Loucy (cell line): ENCODE measurements around the gene ZBED4.

Experiments
- H2AFZ ChIP-seq: fragments of 200-600 bp; sonication (generic); 2 replicates; pipeline ENCODE4 v1.6.0; 2016; ENCODE audit warnings: antibody characterized with exemption, mild to moderate bottlenecking, low read length, moderate library complexity
- H3F3A ChIP-seq: fragments of 200-600 bp; 2 replicates; pipeline ENCODE4 v1.6.0; 2016; ENCODE audit warnings: antibody characterized with exemption, low read depth, mild to moderate bottlenecking
- H3K27me3 ChIP-seq: fragments of 200-600 bp; sonication (generic); 2 replicates; pipeline ENCODE4 v1.6.1; 2014; ENCODE audit warnings: low read length, mild to moderate bottlenecking; ENCODE audit not compliant: insufficient read depth, poor library complexity, severe bottlenecking
- H3K36me3 ChIP-seq: fragments of 200-600 bp; sonication (generic); 2 replicates; pipeline ENCODE4 v1.6.1; 2016; ENCODE audit warnings: low read length; ENCODE audit not compliant: insufficient read depth
- H3K4me1 ChIP-seq: fragments of 200-600 bp; sonication (generic); 2 replicates; pipeline ENCODE4 v1.5.1; 2014; ENCODE audit warnings: low read length, mild to moderate bottlenecking; ENCODE audit not compliant: insufficient read depth, poor library complexity, severe bottlenecking
- H3K4me2 ChIP-seq: fragments of 200-600 bp; sonication (generic); 2 replicates; pipeline ENCODE4 v1.6.0; 2014; ENCODE audit warnings: antibody characterized with exemption, low read length, low read depth, mild to moderate bottlenecking; ENCODE audit not compliant: poor library complexity, severe bottlenecking
- H3K4me3 ChIP-seq: fragments of 200-600 bp; sonication (generic); 2 replicates; pipeline ENCODE4 v1.5.1; 2014; ENCODE audit warnings: low read length, mild to moderate bottlenecking, mixed read lengths; ENCODE audit not compliant: poor library complexity, severe bottlenecking
- H3K79me2 ChIP-seq: fragments of 200-600 bp; sonication (generic); 2 replicates; pipeline ENCODE4 v1.6.1; 2014; ENCODE audit warnings: low read length; ENCODE audit not compliant: insufficient read depth
- H3K9ac ChIP-seq: fragments of 200-600 bp; sonication (generic); 2 replicates; pipeline ENCODE4 v1.6.0; 2014; ENCODE audit warnings: mild to moderate bottlenecking, low read depth, low read length, moderate library complexity; ENCODE audit not compliant: poor library complexity, severe bottlenecking
- H3K9me2 ChIP-seq: fragments of 200-600 bp; sonication (generic); replicated peaks from 2 replicates; pipeline ENCODE4 v1.6.1; 2016; ENCODE audit warnings: low read depth, low read length, mixed read lengths
- H3K9me3 ChIP-seq: fragments of 200-600 bp; sonication (generic); 2 replicates; pipeline ENCODE4 v1.6.1; 2014; ENCODE audit warnings: mild to moderate bottlenecking, antibody characterized with exemption, low read length, low read depth; ENCODE audit not compliant: insufficient read depth
- H4K20me1 ChIP-seq: fragments of 200-600 bp; sonication (generic); 2 replicates; pipeline ENCODE4 v1.6.0; 2014; ENCODE audit warnings: antibody characterized with exemption, low read length, mild to moderate bottlenecking; ENCODE audit not compliant: insufficient read depth, poor library complexity, severe bottlenecking
- EZH2phosphoT487 ChIP-seq: fragments of 200-600 bp; IDR thresholded peaks from 2 replicates; pipeline ENCODE4 v1.6.1; 2018; ENCODE audit warnings: antibody characterized with exemption, mild to moderate bottlenecking, moderate library complexity, borderline replicate concordance
- TF ChIP-seq, protein P1 (sequence below): fragments of 200-600 bp; sonication (generic); conservative IDR thresholded peaks from 2 replicates; pipeline ENCODE4 v1.5.1; 2014; ENCODE audit warnings: mild to moderate bottlenecking, antibody characterized with exemption, low read length

ZBED4 gene

DNA sequence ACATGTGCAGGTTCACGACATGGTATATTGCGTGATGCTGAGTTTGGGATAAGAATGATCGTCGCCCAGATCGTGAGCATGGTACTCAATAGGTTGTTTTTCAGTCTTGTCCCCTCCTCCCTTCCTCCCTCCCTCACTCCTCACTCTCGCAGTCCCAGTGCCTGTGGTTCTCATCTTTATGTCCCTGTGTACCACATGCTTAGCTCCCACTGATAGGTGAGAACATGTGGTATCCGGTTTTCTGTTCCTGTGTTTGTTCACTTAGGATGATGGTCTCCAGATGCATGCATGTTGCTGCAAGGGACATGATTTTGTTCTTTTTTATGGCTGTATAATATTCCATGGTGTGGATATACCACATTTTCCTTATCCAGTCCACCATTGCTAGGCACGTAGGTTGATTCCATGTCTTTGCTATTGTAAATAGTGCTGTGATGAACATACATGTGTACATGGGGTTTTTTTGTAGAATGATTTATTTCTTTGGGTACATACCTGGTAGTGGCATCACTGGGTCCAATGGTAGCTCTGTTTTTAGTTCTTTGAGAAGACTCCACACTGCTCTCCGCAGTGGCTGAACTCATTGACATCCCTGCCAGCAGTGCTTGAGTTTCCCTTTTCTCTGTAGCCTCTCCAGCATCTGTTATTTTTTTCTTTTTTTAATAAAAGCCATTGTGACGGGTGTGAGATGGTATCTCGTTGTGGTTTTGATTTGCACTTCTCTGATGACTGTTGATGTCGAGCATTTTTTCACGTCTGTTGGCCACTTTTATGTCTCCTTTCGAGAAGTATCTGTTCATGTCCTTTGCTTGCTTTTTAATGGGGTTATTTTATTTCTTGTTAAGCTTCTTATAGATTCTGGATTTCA is 16.4 kb downstream of the ZBED4 start:
- H3K4me1 ChIP-seq = peaks cover 73% of the 10 kb centered on the region
- H3K4me3 ChIP-seq = peak overlapping the region; percentile 59
- H3K9ac ChIP-seq = peak overlapping the region; percentile 21
- H3K9me3 ChIP-seq = peaks cover 4% of the 10 kb centered on the region; the same call in 1 of the 2 replicates
- H4K20me1 ChIP-seq = peaks cover 65% of the 10 kb centered on the region
- peaks cover 21% of the 10 kb centered on the region for H3F3A ChIP-seq
- no peak for TF ChIP-seq EZH2phosphoT487
- TF ChIP-seq, protein P1, sequence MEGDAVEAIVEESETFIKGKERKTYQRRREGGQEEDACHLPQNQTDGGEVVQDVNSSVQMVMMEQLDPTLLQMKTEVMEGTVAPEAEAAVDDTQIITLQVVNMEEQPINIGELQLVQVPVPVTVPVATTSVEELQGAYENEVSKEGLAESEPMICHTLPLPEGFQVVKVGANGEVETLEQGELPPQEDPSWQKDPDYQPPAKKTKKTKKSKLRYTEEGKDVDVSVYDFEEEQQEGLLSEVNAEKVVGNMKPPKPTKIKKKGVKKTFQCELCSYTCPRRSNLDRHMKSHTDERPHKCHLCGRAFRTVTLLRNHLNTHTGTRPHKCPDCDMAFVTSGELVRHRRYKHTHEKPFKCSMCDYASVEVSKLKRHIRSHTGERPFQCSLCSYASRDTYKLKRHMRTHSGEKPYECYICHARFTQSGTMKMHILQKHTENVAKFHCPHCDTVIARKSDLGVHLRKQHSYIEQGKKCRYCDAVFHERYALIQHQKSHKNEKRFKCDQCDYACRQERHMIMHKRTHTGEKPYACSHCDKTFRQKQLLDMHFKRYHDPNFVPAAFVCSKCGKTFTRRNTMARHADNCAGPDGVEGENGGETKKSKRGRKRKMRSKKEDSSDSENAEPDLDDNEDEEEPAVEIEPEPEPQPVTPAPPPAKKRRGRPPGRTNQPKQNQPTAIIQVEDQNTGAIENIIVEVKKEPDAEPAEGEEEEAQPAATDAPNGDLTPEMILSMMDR = no peak
- no peaks in the 10 kb centered on the region for H3K9me2 ChIP-seq
- H2AFZ ChIP-seq = no peak overlapping the region
- H3K4me2 ChIP-seq = peak overlapping the region; percentile 72
- H3K36me3 ChIP-seq = no peaks in the 10 kb centered on the region
- H3K27me3 ChIP-seq = no peaks in the 10 kb centered on the region
- H3K79me2 ChIP-seq = peaks cover 98% of the 10 kb centered on the region

GRCh38 chr22:49871482-49871881 is 17.8 kb downstream of the ZBED4 start:
- Histone ChIP-seq H3K4me3 (no peak overlapping the region), H3F3A (peaks cover 12% of the 10 kb centered on the region), H3K36me3 (peaks cover 2% of the 10 kb centered on the region; the same call in 1 of the 2 replicates), H2AFZ (no peak overlapping the region), H3K27me3 (no peaks in the 10 kb centered on the region), H3K4me2 (peak overlapping the region; percentile 36), H3K9me3 (peaks cover 4% of the 10 kb centered on the region; the same call in 1 of the 2 replicates), H3K4me1 (peaks cover 60% of the 10 kb centered on the region), H3K9ac (no peak overlapping the region), H3K9me2 (no peaks in the 10 kb centered on the region), H4K20me1 (peaks cover 66% of the 10 kb centered on the region), H3K79me2 (peaks cover 99% of the 10 kb centered on the region)
- TF ChIP-seq, protein P1 = no peak
- TF ChIP-seq EZH2phosphoT487 = no peak

GRCh38 chr22:49872347-49872746 is 18.7 kb downstream of the ZBED4 start:
- H3K4me2 ChIP-seq = peak overlapping the region; percentile 6
- H3K9me3 ChIP-seq = peaks cover 4% of the 10 kb centered on the region; the same call in 1 of the 2 replicates
- TF ChIP-seq EZH2phosphoT487 = no peak
- TF ChIP-seq, protein P1 = no peak

More at GRCh38 chr22:49872347-49872746, 18.7 kb downstream of the ZBED4 start:
- Histone ChIP-seq H3K79me2 (peaks cover 99% of the 10 kb centered on the region), H3F3A (peaks cover 12% of the 10 kb centered on the region), H2AFZ (no peak overlapping the region), H3K4me1 (peaks cover 51% of the 10 kb centered on the region), H3K27me3 (no peaks in the 10 kb centered on the region), H3K4me3 (no peak overlapping the region), H4K20me1 (peaks cover 60% of the 10 kb centered on the region), H3K36me3 (peaks cover 8% of the 10 kb centered on the region; the same call in 1 of the 2 replicates), H3K9me2 (no peaks in the 10 kb centered on the region), H3K9ac (no peak overlapping the region)
